HEK293 (cell line): ENCODE results near the gene PTPN12.
"Not testable (repeated sequence)": the region's sequence is repeated elsewhere in the genome, so short reads cannot be mapped to it uniquely, and the experiment has no call there.

Experiments used
- CTCF ChIA-PET: fragments of 350-600 bp; formaldehyde crosslinking; extraction: SDS; loops from one replicate; lab custom pipeline; 2021; ENCODE audit warnings: antibody characterized with exemption; lab: Yijun Ruan, JAX
- POLR2A ChIA-PET: fragments of 300-600 bp; formaldehyde crosslinking; extraction: SDS; loops from one replicate; lab custom pipeline; 2020; ENCODE audit warnings: antibody characterized with exemption, inconsistent platforms; lab: Yijun Ruan, JAX
- H3K27ac ChIP-seq: fragments of 200-500 bp; sonication (Bioruptor generic); 2 replicates; pipeline ENCODE4 v1.5.1; 2014; ENCODE audit warnings: low read depth, low read length, control low read depth, inconsistent platforms; ENCODE audit errors: extremely low read depth
- H3K36me3 ChIP-seq, 2 experiments: fragments of 200-500 bp in 1 of 2; sonication (Bioruptor generic) in 1 of 2; 1 replicate in 1 of 2; 2 replicates in 1 of 2; pipeline ENCODE4 v1.5.1; 2014 to 2017; ENCODE audit warnings: inconsistent platforms in 2 of 2, low read length in 2 of 2; ENCODE audit not compliant: control insufficient read depth in 2 of 2, insufficient read depth in 1 of 2
- H3K4me1 ChIP-seq: fragments of 200-500 bp; sonication (Bioruptor generic); 2 replicates; pipeline ENCODE4 v1.5.1; 2014; ENCODE audit warnings: mild to moderate bottlenecking, low read length, inconsistent platforms; ENCODE audit not compliant: control insufficient read depth, insufficient read depth
- H3K4me3 ChIP-seq: 2 replicates; pipeline ENCODE4 v1.5.1; 2011; ENCODE audit warnings: low read depth, mild to moderate bottlenecking, control low read depth, low read length, moderate library complexity
- H3K9me3 ChIP-seq: fragments of 200-500 bp; sonication (Bioruptor generic); 2 replicates; pipeline ENCODE4 v1.5.1; 2014; ENCODE audit warnings: low read depth, low read length, inconsistent platforms; ENCODE audit not compliant: control insufficient read depth, insufficient read depth
- OVOL3 ChIP-seq: fragments of 450-650 bp; formaldehyde crosslinking; IDR thresholded peaks from 2 replicates; pipeline ENCODE4 v1.5.1; 2016; ENCODE audit warnings: missing biosample characterization, missing genetic modification characterization
- PATZ1 ChIP-seq: fragments of 450-650 bp; formaldehyde crosslinking; IDR thresholded peaks from 2 replicates; pipeline ENCODE4 v1.5.1; 2016; ENCODE audit warnings: missing biosample characterization, missing genetic modification characterization
- ZBTB17 ChIP-seq: fragments of 450-650 bp; formaldehyde crosslinking; IDR thresholded peaks from 2 replicates; pipeline ENCODE4 v1.5.1; 2016; ENCODE audit warnings: missing biosample characterization, missing genetic modification characterization
- ZBTB26 ChIP-seq: fragments of 450-650 bp; formaldehyde crosslinking; optimal IDR thresholded peaks from 2 replicates; pipeline ENCODE3; 2016; ENCODE audit warnings: missing biosample characterization, mild to moderate bottlenecking, missing genetic modification characterization
- ZBTB48 ChIP-seq: fragments of 450-650 bp; formaldehyde crosslinking; IDR thresholded peaks from 2 replicates; pipeline ENCODE4 v1.5.1; 2016; ENCODE audit warnings: missing biosample characterization, missing genetic modification characterization
- ZNF488 ChIP-seq: fragments of 450-650 bp; formaldehyde crosslinking; IDR thresholded peaks from 2 replicates; pipeline ENCODE4 v1.5.1; 2016; ENCODE audit warnings: missing biosample characterization, missing genetic modification characterization
- ZNF639 ChIP-seq: fragments of 450-650 bp; formaldehyde crosslinking; IDR thresholded peaks from 2 replicates; pipeline ENCODE4 v1.5.1; 2016; ENCODE audit warnings: missing biosample characterization, missing genetic modification characterization
- ZNF654 ChIP-seq: fragments of 450-650 bp; formaldehyde crosslinking; IDR thresholded peaks from 2 replicates; pipeline ENCODE4 v1.5.1; 2016; ENCODE audit warnings: low read depth, missing biosample characterization, missing genetic modification characterization
- ZNF660 ChIP-seq: fragments of 450-650 bp; IDR thresholded peaks from 2 replicates; pipeline ENCODE4 v1.5.1; 2018; ENCODE audit warnings: missing biosample characterization, mild to moderate bottlenecking, missing genetic modification characterization
- ZSCAN18 ChIP-seq: fragments of 450-650 bp; formaldehyde crosslinking; IDR thresholded peaks from 2 replicates; pipeline ENCODE4 v1.5.1; 2016; ENCODE audit warnings: missing biosample characterization, missing genetic modification characterization
- ZSCAN5A ChIP-seq: fragments of 450-650 bp; formaldehyde crosslinking; IDR thresholded peaks from 2 replicates; pipeline ENCODE4 v1.5.1; 2016; ENCODE audit warnings: missing biosample characterization, missing genetic modification characterization

PTPN12 gene

GRCh38 chr7:77649716-77650349 lies 112.7 kb downstream of the PTPN12 start (continued):
- TF ChIP-seq ZNF488 (no peak), OVOL3 (tag by site-specific recombination) (no peak), ZBTB48 (tag by site-specific recombination) (no peak), ZBTB26 (tag by site-specific recombination) (no peak), ZNF639 (tag by site-specific recombination) (no peak), ZSCAN18 (tag by site-specific recombination) (no peak), PATZ1 (no peak), ZBTB17 (tag by site-specific recombination) (no peak)

GRCh38 chr7:77651575-77652162 lies 114.6 kb downstream of the PTPN12 start:
- POLR2A ChIA-PET = interaction anchor here (0.5 kb wide), 1 partner anchor 115 kb away, joined by 4 read pairs; the partner anchor contains the start of gene PTPN12
- Histone ChIP-seq H3K9me3 (no peaks in the 10 kb centered on the region), H3K36me3 (peaks cover 9 to 10% of the 10 kb centered on the region in 2 experiments; a peak in 2 of 3 replicates), H3K4me1 (no peaks in the 10 kb centered on the region), H3K27ac (no peak overlapping the region), H3K4me3 (no peak overlapping the region)
- CTCF ChIA-PET = interaction anchor here (0.5 to 2.5 kb wide), 41 partner anchors 9 to 928 kb away, joined by 3 to 17 read pairs (median 4); partner anchors contain the start of gene RSBN1L
- TF ChIP-seq ZNF654 (tag by site-specific recombination) = peak; percentile 52
- TF ChIP-seq ZNF660 (tag by site-specific recombination) = 0 out of 2 replicates have a peak, but pooled peaks have one; percentile 18
- no peak for TF ChIP-seq ZSCAN5A

- H3K4me3 ChIP-seq, H3K4me1 ChIP-seq, POLR2A ChIA-PET, H3K9me3 ChIP-seq, H3K27ac ChIP-seq: not testable (repeated sequence)
- H3K36me3 ChIP-seq = peaks cover 9 to 11% of the 10 kb centered on the region in 2 experiments; a peak in 2 of 3 replicates
- CTCF ChIA-PET = interaction anchor here (0.8 to 2.5 kb wide), 5 partner anchors 12 to 142 kb away, joined by 3 to 12 read pairs (median 6); no protein-coding TSS in a partner anchor
These were observed 115.7 kb downstream of the PTPN12 start for GRCh38 chr7:77652826-77653225.
